Activated CD4-positive, CD25-positive, alpha-beta regulatory T cell treated with anti-CD3 and anti-CD28 coated beads, Interleukin-2, amount 50 U/mL, for 72 hours (primary cell): Measurements from ENCODE around the gene NFIB.

ENCODE experiments used
- DNase-seq: peaks from one replicate; pipeline ENCODE4 v3.0.0; 2021

The NFIB gene

GRCh38 chr9:14344941-14345353 is 31.0 kb upstream of the NFIB start:
- DNase-seq = no peak

- no peak for DNase-seq
Measured at GRCh38 chr9:14344053-14344524, 30.1 kb upstream of the NFIB start.

GRCh38 chr9:14343261-14344031 is 29.5 kb upstream of the NFIB start:
- no peak for DNase-seq

GRCh38 chr9:14342736-14343135 is 28.8 kb upstream of the NFIB start:
- no peak for DNase-seq

GRCh38 chr9:14341437-14342122 is 27.6 kb upstream of the NFIB start:
- DNase-seq = no peak

- DNase-seq = no peak
Measured at GRCh38 chr9:14340994-14341393, 27.1 kb upstream of the NFIB start.

- no peak for DNase-seq
Measured at GRCh38 chr9:14340219-14340873, 26.4 kb upstream of the NFIB start.

- no peak for DNase-seq
Measured at GRCh38 chr9:14339746-14340145, 25.8 kb upstream of the NFIB start.

GRCh38 chr9:14337615-14338014 is 23.7 kb upstream of the NFIB start:
- DNase-seq = no peak

- no peak for DNase-seq
Measured at GRCh38 chr9:14336244-14336643, 22.3 kb upstream of the NFIB start.

GRCh38 chr9:14331120-14331519 is 17.2 kb upstream of the NFIB start:
- no peak for DNase-seq

GRCh38 chr9:14327036-14327435 is 13.1 kb upstream of the NFIB start:
- no peak for DNase-seq

GRCh38 chr9:14326264-14326826 is 12.4 kb upstream of the NFIB start:
- no peak for DNase-seq

- no peak for DNase-seq
Measured at GRCh38 chr9:14325147-14325546, 11.2 kb upstream of the NFIB start.

- no peak for DNase-seq
Measured at GRCh38 chr9:14323985-14324650, 10.2 kb upstream of the NFIB start.

- DNase-seq = no peak
Measured at GRCh38 chr9:14323083-14323971, 9.4 kb upstream of the NFIB start.

GRCh38 chr9:14322211-14323082 is 8.5 kb upstream of the NFIB start:
- DNase-seq = peak; percentile 71

GRCh38 chr9:14321517-14322130 is 7.7 kb upstream of the NFIB start:
- DNase-seq = no peak

GRCh38 chr9:14320271-14321181 is 6.6 kb upstream of the NFIB start:
- no peak for DNase-seq
